NCI-H526 treated with DMSO at 0.1 percent for 48 hours (cell line): ENCODE data around the gene MTIF3.
"Not testable (repeated sequence)": the region's sequence is repeated elsewhere in the genome, so short reads cannot be mapped to it uniquely, and the experiment has no call there.

ENCODE experiments used
- DNase-seq: peaks from one replicate; lab custom pipeline; 2025; lab: John Stamatoyannopoulos, UW

The MTIF3 gene

DNA sequence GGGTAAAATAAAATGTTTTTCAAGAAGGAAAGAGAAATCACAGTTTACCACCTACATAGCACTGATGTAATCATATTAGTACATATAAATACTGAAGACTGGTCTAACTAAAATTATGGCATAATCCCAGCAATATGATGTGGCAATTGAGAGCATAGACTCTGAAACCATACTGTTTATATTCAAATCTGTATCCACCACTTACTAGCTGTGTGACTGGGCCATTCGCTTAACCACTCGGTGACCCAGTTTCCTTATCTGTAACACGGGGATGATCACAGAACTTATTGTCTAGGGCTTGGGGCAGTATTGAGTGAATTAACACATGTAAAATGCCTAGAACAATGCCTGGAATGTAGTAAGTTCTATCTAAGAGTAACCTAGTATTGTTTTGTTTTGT, 39.0 kb downstream of the MTIF3 start:
- no peak for DNase-seq

DNA sequence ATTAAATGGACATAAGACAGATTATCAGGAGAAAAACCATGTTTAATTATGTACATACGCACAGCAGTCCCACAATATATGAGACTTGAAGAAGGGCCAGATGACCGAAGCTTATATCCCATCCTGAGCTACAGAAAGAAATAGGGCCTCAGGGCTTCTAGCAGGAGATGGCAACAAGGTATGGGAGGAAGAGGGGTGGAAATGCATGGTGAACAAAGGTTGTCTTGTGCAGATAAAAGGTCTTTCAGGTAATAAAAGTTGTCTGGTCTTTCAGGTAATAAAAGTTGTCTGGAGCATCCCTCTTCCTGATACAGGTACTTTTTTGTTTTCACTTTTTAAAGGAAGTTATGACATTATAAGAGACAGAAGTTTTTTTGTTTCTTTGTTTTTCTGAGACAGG, 41.4 kb downstream of the MTIF3 start:
- no peak for DNase-seq

DNA sequence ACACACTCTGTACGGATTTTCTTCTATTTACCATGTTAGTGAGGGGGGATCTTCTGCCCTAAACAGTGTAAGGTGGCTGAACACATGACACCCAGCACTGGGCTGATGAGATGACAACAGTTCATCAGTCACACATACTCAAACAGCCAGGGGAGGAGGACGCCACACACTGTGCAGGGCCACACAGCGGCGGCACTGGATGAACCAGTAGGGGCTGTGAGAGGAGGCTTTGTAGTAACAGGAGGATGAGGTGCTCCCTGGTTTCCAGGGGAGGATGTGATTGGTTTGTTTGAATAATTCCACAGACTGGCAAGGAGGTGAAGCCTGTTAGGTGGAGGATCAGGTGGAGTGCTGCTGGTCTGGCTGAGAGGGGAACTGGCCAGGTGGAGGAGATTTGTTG, 42.3 kb downstream of the MTIF3 start:
- DNase-seq = no peak

- peak; percentile 41 for DNase-seq
Observed at GRCh38 chr13:27406178-27406939, 44.0 kb downstream of the MTIF3 start.

- no peak for DNase-seq
Observed at GRCh38 chr13:27405546-27406134, 44.7 kb downstream of the MTIF3 start.

DNA sequence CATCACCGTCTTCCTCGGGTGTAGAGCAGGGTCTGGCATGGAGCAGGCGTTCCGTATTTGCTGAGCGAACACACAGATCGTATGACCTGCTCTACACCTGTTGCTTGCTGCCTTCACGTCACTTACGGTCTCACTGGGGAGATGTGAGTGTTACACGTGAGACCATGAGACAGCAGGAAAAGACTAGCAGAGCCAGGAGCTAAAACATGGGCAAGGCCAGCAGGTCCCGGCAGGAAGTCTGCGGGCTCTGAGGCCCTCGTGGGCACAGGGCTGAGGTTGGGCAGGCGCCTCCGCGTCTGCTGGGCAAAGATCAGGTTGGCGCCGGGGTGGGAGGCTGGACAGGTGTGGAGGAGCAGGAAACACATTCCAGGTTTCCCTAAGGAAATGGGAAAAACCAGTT, 45.7 kb downstream of the MTIF3 start:
- no peak for DNase-seq

DNA sequence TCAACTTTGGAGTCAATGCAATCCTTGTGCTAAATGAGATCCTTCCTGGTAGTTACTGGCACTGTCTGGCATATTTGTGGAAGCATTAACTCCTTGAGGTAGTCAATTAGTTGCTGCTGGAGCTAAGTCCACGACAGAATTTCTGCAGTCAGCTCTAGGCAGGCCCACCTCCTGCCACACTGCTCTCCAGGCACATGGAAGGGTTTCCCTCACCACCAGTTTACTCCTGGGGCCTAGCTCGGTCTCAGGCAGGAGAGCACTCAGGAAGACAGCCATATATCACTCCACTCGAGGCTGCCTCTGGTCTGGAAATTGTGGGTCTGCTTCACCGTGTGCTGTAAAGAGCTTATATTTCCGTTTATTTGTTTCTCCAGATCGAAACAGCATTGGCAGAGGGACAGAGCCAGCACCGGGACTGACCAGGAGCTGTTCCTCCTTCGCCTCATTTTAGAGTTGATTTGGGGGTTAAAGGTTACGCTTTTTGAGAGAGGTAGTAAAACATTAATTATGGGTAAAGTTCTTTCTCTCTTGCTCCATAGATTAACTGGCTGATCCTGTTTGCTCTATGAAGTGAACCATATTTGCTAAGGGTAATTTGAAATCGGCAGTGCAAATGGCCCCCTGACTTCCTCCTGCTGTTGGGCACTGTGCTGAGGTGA, 46.5 kb downstream of the MTIF3 start:
- no peak for DNase-seq

- DNase-seq = no peak
Observed at GRCh38 chr13:27403203-27403678, 47.1 kb downstream of the MTIF3 start.

- DNase-seq = no peak
Observed at GRCh38 chr13:27401210-27401609, 49.2 kb downstream of the MTIF3 start.

DNA sequence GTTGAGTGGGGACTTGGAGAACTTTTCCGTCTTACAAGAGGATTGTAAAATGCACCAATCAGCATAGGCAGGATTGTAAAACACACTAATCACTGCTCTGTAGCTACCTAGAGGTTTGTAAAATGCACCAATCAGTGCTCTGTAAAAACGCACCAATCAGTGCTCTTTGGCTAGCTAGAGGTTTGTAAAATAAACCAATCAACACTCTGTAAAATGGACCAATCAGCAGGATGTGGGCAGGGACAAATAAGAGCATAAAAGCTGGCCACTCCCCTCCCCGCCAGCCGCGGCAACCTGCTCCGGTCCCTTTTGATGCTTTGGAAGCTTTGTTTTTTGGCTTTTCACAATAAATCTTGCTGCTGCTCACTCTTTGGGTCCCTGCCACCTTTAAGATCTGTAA, 50.0 kb downstream of the MTIF3 start:
- DNase-seq = not testable (repeated sequence)

DNA sequence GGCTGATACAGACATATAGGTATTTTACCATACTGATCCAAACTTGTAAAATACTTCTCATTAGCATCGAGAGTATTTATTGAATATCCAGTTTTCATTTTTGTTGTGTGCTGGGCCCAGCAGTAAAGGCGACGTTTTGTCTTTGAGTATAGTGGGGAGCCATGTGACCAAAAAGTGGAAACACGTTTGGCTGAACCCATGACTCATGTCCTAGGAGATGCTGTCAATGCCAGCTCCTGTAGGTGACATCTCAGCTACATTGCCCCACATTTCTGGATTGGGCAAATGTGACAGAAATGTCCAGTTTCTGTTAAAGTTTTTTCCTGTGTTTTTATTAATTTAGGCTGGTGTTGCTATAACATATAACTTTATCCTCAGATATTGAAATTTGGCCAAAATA, 52.0 kb downstream of the MTIF3 start:
- DNase-seq = no peak

- DNase-seq = no peak
Observed at GRCh38 chr13:27396252-27396846, 54.0 kb downstream of the MTIF3 start.

- no peak for DNase-seq
Observed at GRCh38 chr13:27395007-27395510, 55.3 kb downstream of the MTIF3 start.

GRCh38 chr13:27393101-27393500, 57.3 kb downstream of the MTIF3 start:
- no peak for DNase-seq

DNA sequence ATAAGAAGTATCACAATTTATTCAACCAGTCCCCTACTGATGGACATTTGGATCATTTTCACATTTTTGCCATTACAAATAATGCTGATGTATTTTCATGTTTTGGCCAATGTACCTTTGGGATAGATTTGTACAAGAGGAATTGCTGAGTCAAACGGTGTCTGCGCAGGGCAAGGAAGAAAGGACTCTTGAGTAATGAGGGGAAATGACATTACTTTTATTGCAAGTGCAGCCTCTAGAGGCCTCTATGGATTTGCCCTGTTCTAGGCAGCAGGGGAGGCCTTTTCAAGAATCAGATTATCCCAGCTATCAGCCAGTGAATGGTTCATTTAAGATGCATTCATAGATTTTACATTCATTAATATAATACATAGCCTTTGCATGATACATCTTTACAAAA, 58.9 kb downstream of the MTIF3 start:
- DNase-seq = no peak

DNA sequence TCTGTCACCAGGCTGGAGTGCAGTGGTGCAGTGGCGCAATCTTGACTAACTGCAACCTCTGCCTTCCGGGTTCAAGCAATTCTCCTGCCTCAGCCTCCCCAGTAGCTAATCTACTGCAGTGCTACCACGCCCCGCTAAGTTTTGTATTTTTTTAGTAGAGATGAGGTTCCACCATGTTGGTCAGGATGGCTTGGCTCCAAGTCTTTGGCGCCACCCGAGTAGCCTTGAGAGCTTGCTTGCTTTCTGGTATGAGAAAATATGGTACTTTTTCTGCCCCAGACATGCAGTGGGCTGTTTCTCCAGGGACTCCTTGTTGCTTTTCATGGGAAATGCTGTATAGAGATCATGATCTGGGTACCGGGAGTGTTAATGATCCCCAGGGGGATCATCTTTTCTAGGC, 60.5 kb downstream of the MTIF3 start:
- DNase-seq = no peak

GRCh38 chr13:27388241-27388640, 62.1 kb downstream of the MTIF3 start:
- no peak for DNase-seq
